ENCODE data around the gene ABHD16B.

The ABHD16B gene

DNA sequence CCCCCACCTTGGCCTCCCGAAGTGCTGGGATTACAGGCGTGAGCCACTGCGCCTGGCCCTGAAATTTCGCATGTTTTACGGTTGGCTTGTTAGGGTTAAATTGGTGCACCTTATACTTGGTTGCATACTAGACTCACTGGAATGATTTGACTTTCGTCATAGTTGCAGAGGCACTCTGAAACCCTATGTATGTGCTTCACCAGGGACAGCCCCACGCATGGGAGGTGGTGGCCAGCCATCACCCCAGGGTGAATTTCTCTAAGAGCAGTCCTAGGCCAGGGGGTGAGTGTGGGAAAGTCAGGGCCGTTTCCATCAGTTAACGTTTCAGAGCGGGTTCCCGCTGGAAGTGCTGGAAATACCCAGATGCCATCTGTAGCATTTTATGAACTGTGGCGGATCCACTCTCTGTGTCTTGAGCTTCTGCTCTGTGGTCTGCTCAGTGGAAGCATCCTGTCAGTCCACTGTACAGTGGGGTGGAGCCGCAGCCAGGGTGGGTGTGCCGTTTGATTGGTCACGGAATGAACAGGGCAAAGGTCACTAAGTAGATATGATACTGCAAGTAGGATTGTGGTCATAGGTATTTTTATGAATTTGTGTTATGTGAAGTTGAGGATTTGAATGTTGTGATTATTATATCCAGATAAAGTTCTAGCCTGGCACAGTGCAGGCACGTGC is 46.8 kb downstream of the ABHD16B start:
- no peak for DNase-seq (ENCODE audit: low read depth, low spot score)
- in situ Hi-C loops (cut with HindIII; ENCODE audit: low sequenced_read_pairs), result no loop called here
- TF ChIP-seq, protein P1, sequence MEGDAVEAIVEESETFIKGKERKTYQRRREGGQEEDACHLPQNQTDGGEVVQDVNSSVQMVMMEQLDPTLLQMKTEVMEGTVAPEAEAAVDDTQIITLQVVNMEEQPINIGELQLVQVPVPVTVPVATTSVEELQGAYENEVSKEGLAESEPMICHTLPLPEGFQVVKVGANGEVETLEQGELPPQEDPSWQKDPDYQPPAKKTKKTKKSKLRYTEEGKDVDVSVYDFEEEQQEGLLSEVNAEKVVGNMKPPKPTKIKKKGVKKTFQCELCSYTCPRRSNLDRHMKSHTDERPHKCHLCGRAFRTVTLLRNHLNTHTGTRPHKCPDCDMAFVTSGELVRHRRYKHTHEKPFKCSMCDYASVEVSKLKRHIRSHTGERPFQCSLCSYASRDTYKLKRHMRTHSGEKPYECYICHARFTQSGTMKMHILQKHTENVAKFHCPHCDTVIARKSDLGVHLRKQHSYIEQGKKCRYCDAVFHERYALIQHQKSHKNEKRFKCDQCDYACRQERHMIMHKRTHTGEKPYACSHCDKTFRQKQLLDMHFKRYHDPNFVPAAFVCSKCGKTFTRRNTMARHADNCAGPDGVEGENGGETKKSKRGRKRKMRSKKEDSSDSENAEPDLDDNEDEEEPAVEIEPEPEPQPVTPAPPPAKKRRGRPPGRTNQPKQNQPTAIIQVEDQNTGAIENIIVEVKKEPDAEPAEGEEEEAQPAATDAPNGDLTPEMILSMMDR (IDR thresholded peaks at IDR 0.05; ENCODE audit: low read depth, low read length), result no peak
- no peak overlapping the region for H3K4me3 ChIP-seq (ENCODE audit: low read depth, low read length)

DNA sequence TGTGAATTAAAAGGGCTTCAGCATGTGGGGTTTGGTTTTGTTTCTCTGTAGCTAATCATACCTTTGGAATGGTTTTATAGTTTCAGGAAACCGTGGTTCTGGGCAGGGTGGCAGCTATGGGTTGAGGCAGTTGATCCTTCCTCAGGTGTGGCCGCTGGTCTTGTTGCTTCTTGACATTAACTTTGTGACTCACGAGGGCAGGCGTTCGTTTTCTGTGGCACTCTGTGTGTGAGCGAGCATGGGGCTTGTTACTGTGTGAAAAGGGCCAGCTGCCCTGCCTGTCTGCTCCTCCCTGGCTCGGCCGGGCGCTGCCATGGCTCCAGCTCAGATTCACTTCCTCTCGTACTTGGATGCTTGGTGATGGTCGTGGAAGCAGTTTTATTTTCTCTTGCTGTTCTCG is 49.9 kb downstream of the ABHD16B start:
- in situ Hi-C loops (cut with HindIII; ENCODE audit: low sequenced_read_pairs), result no loop called here
- peak; percentile 35 for DNase-seq (ENCODE audit: low read depth, low spot score)
- no peak overlapping the region for H3K4me3 ChIP-seq (ENCODE audit: low read depth, low read length)
- TF ChIP-seq, protein P1 (IDR thresholded peaks at IDR 0.05; ENCODE audit: low read depth, low read length), result no peak

Data from astrocyte of the spinal cord (primary cell).